Activated naive CD8-positive, alpha-beta T cell treated with anti-CD3 and anti-CD28 coated beads, Interleukin-2, amount 10 ng/mL, durations not matched to agents 7 days and 5 days (primary cell): ENCODE measurements around the gene SNX3. TPM values are rescaled to one million over a fixed set of nuclear protein-coding genes. Genes with fewer than 3 reads are reported as not detected.

Experiments
- ATAC-seq: fragments of 150-1000 bp; cut with Tn5 transposase; one replicate; pipeline ENCODE4 v1.10.0; 2021; ENCODE audit warnings: low read depth, moderate library complexity
- POLR2A ChIA-PET: fragments of 350-600 bp; sonication (Branson Sonifier 250); formaldehyde crosslinking; loops from one replicate; lab custom pipeline; 2021; ENCODE audit warnings: antibody characterized with exemption; lab: Charles Lee
- DNase-seq: peaks from one replicate; pipeline ENCODE4 v3.0.0; 2021
- H3K27ac Mint-ChIP-seq: one replicate; pipeline ENCODE4 v1.8.0; 2022; ENCODE audit warnings: mild to moderate bottlenecking, mixed read lengths
- H3K27me3 Mint-ChIP-seq: one replicate; pipeline ENCODE4 v1.8.0; 2022; ENCODE audit warnings: mild to moderate bottlenecking, moderate library complexity, mixed read lengths
- H3K36me3 Mint-ChIP-seq: one replicate; pipeline ENCODE4 v1.8.0; 2021; ENCODE audit warnings: mild to moderate bottlenecking, mixed read lengths
- H3K4me1 Mint-ChIP-seq: one replicate; pipeline ENCODE4 v1.8.0; 2021; ENCODE audit warnings: mixed read lengths
- H3K4me3 Mint-ChIP-seq: one replicate; pipeline ENCODE4 v1.8.0; 2022; ENCODE audit warnings: mild to moderate bottlenecking, moderate library complexity, mixed read lengths
- H3K9me3 Mint-ChIP-seq: one replicate; pipeline ENCODE4 v1.8.0; 2021; ENCODE audit warnings: mixed read lengths
- total RNA-seq, 2 experiments: library from RNA; stranded (reverse); gene quantifications; one replicate each; pipeline ENCODE4 v1.2.3, GENCODE V29; 2021

Gene SNX3
- total RNA-seq, 2 experiments from 2014 or later = 85.0 to 92.5 TPM

DNA sequence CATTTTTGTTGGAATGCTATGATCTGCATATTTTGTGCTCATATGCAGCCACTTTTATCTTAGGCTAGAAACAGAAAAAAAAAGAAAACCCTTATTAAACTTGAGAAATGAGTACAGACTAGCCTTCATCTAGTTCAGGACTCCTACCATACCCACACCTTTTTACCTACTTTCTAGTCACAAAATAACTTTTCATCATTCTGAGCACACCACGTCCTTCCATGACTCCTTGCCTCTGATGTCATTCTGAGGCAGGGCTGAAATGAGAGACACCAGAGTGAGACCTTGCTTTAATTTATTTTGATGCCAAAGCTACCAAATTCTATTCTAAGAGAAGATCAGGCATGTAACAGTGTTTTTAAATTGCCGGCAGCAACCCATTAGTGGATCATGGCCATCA is 38.8 kb downstream of the SNX3 start:
- Mint-ChIP-seq H3K4me1 (peaks cover 15% of the 10 kb centered on the region), H3K36me3 (peaks cover 18% of the 10 kb centered on the region), H3K9me3 (no peaks in the 10 kb centered on the region), H3K27me3 (no peaks in the 10 kb centered on the region), H3K4me3 (no peak overlapping the region), H3K27ac (peak overlapping the region; percentile 66)
- POLR2A ChIA-PET = no interaction called here
- DNase-seq (no peak), ATAC-seq (no peak)

DNA sequence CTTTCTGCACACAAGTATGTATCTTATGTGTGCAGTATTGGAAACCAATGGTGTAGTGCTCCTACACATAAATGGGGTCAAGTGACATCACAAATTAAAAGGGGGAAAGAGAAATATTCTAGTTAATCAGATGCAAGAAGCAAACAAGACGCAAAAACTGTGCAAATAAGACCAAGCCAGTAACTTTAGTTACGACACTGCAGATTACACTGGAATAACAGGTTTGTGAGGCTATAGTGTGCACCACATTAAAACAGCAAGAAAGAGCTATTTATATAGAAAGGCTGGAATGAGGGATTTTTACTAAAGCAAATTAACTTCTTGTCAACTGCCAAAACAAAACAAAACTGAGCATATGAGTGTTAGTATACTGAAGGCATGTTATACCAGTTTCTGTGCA is 49.2 kb downstream of the SNX3 start:
- DNase-seq = no peak
- Mint-ChIP-seq H3K36me3 (peaks cover 25% of the 10 kb centered on the region), H3K4me1 (peaks cover 8% of the 10 kb centered on the region), H3K4me3 (no peak overlapping the region), H3K27me3 (no peaks in the 10 kb centered on the region), H3K9me3 (no peaks in the 10 kb centered on the region), H3K27ac (no peak overlapping the region)
- ATAC-seq = no peak
- POLR2A ChIA-PET = no interaction called here

DNA sequence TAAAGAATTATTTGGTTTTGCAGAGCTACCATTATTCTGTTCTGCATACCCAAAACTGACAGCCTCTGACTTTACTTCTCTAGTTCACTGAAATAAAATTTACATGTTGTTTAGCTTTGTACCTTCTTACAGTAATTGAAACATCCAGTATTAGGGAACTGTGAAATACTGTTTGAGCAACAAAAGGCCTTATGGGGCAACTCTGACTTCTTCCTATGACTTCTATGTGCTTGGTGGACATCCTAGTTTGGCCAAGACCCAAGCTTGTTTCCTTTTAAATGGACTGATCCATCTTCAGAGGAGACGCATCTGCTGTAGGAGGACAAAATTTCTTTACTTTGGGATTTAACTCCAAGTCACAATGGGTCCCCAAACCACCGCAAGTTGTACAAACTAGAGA is 50.3 kb downstream of the SNX3 start:
- POLR2A ChIA-PET = no interaction called here
- no peak for DNase-seq
- Mint-ChIP-seq H3K4me3 (no peak overlapping the region), H3K9me3 (no peaks in the 10 kb centered on the region), H3K27me3 (no peaks in the 10 kb centered on the region), H3K4me1 (peaks cover 8% of the 10 kb centered on the region), H3K27ac (no peak overlapping the region), H3K36me3 (peaks cover 27% of the 10 kb centered on the region)
- ATAC-seq = no peak

DNA sequence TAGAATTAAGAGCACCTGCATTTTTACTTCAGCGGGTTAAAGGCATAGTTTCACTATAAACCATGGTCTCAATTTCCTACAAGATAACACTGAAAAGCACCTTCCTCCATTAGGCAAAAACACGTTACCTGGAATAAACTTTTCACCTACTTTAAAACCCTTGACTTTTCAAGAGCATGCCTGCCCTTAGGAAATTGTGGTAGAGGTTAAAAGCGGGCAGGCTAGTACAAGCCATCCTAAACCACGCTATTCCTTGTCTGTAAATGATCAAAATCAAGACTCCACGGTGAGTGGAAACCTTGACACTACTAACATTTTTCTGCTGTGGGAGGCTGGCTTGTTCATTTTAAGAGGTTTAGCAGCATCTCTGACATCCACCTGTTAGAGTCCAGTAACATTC is 51.1 kb downstream of the SNX3 start:
- no peaks in the 10 kb centered on the region for H3K9me3 Mint-ChIP-seq
- H3K4me3 Mint-ChIP-seq = no peak overlapping the region
- peaks cover 27% of the 10 kb centered on the region for H3K36me3 Mint-ChIP-seq
- ATAC-seq = no peak
- H3K27me3 Mint-ChIP-seq = no peaks in the 10 kb centered on the region
- DNase-seq = no peak
- H3K27ac Mint-ChIP-seq = no peak overlapping the region
- peaks cover 8% of the 10 kb centered on the region for H3K4me1 Mint-ChIP-seq
- POLR2A ChIA-PET = no interaction called here

DNA sequence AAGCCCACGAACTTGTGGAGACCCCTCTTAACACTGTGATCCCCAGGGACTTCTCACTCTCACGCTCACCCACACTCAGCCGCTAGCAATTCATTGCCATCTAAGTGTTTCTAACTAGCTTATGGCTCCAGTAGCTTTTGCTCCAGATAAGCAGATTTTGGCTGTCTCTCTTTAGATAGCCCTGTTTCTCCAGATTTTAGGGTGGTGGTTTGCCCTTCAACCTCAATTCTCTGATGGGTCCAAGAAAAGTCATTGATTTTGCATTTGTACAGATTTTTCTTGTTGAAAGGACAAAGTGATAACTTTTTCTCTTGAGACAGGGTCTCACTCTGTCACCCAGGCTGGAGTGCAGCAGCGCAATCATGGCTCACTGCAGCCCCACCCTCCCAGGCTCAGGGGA is 53.8 kb downstream of the SNX3 start:
- no peaks in the 10 kb centered on the region for H3K9me3 Mint-ChIP-seq
- H3K36me3 Mint-ChIP-seq = peaks cover 23% of the 10 kb centered on the region
- no peak overlapping the region for H3K27ac Mint-ChIP-seq

DNA sequence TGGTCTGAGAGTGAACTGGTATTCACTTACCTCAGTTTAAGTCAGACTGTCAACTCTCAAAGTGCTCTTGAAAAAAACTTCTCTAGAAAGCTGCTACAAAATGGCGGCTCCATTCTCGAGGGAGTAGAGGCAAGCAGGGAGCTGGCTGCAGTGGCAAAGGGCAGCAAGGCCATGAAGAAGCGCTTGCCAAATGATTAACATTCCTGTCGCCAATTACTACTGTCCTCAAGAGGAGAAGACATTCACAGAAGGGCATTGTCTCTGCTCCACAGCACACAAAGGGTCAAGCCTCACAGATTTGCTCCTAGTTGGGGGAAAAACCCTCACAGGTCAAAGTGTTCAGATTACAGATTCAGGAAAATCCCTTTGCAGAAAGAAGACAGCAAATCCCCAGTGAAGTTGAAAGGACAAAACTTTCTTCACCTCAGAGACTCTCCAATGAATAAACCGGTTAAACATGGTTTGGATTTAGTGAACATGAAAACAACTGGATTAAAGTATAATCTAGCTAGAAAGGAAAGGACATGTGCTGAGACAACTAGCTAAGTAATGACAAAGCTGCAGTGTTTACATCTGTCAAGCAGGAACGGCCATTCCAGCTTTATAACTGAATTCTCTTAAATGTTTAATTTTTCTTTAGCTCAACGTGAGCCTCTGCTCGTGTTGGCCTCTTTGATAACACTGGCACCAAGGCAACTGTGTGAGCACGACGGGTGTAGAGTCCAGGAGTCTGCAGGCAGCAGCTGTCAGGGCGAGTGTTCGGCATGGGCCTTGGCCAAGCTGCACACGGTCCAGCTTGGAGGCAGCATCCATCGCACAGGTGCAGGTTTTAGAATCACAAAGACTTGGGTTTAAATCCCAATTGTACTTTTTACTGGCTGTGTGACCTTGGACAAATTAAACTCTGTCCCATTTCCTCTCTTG is 57.4 kb downstream of the SNX3 start:
- ATAC-seq (no peak), DNase-seq (no peak)
- Mint-ChIP-seq H3K27me3 (no peaks in the 10 kb centered on the region), H3K9me3 (no peaks in the 10 kb centered on the region), H3K27ac (no peak overlapping the region), H3K4me3 (no peak overlapping the region), H3K4me1 (no peaks in the 10 kb centered on the region), H3K36me3 (peaks cover 16% of the 10 kb centered on the region)
- POLR2A ChIA-PET = no interaction called here

More for the DNA sequence above, 53.8 kb downstream of the SNX3 start:
- H3K27me3 Mint-ChIP-seq = no peaks in the 10 kb centered on the region
- H3K4me1 Mint-ChIP-seq = peaks cover 7% of the 10 kb centered on the region
- no peak overlapping the region for H3K4me3 Mint-ChIP-seq
- DNase-seq (no peak), ATAC-seq (no peak)
- POLR2A ChIA-PET = no interaction called here

DNA sequence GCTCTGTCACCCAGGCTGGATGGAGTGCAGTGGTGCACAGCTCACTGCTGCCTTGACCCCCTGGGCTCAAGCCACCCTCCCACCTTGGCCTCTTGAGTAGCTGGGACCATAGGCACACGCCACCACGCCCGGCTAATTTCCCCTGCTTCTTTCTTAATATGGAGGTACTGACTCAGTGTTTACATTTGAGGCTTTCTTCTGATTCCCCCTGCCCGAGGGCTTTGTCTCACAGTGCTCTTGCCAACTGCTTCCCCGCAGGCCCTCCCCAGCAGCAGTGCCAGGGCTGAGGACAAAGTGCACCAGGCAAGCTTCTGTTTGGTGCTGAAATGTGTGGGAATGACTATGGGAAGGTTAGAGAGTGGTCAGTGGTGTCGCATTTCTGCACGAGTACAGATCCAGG is 60.2 kb downstream of the SNX3 start:
- ATAC-seq (no peak), DNase-seq (no peak)
- Mint-ChIP-seq H3K36me3 (peaks cover 6% of the 10 kb centered on the region), H3K27ac (no peak overlapping the region), H3K4me1 (peaks cover 3% of the 10 kb centered on the region), H3K9me3 (no peaks in the 10 kb centered on the region), H3K27me3 (no peaks in the 10 kb centered on the region), H3K4me3 (no peak overlapping the region)
- POLR2A ChIA-PET = no interaction called here

DNA sequence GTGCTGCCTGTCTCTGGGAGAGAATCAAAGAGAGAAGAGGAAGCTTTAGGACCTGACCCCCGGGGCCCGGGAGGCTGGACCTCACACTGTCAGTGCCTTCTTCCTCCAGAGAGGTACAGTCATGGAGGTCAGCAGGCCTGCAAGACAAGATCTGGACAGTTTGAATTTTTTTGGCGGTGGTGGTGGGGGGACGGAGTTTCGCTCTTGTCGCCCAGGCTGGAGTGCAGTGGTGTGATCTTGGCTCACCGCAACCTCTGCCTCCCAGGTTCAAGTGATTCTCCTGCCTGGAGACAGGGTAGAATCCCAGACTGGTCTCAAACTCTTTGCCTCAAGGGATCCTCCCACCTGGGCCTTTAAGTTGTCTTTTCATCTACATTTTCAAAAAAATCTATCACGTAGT is 60.7 kb downstream of the SNX3 start:
- POLR2A ChIA-PET = no interaction called here
- DNase-seq (no peak), ATAC-seq (no peak)
- Mint-ChIP-seq H3K9me3 (no peaks in the 10 kb centered on the region), H3K4me1 (peaks cover 3% of the 10 kb centered on the region), H3K27ac (no peak overlapping the region), H3K36me3 (peaks cover 6% of the 10 kb centered on the region), H3K27me3 (no peaks in the 10 kb centered on the region), H3K4me3 (no peak overlapping the region)

DNA sequence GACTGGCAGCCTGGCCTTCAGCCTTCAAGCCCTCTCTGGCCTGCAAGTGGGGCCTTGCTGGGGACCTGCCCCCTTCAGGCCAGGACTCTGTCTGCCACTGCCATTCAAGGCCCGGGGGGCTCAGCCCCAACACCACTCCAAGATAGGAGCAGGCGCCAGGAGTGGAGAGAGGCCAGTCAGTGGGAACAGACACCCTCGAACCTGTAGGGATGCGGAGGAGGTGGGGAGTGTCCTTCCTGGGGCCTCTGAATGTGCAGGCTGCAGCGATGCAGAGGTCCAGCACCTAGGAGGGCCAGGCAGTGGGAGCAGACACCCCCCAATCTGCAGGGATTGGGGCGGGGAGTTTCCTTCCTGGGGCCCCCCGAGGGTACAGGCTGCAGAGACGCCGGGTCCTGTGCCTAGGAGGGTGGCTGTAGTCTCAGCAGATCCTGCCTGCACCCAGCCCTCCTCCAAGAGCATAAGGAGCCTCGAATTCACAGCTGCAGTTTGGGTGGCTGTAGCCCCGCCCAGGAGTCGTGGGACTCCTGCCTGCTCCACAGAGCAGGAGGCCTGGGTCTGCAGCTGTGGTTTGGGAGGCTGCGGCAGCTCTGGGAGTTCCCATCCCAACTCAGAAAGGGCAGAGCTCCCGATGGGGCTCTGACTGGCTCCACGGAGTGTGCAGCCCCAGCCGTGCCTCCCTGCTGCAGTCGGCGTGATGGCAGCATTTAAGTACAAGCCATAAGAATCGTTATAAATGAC is 61.9 kb downstream of the SNX3 start:
- H3K27ac Mint-ChIP-seq = no peak overlapping the region
- POLR2A ChIA-PET = no interaction called here

DNA sequence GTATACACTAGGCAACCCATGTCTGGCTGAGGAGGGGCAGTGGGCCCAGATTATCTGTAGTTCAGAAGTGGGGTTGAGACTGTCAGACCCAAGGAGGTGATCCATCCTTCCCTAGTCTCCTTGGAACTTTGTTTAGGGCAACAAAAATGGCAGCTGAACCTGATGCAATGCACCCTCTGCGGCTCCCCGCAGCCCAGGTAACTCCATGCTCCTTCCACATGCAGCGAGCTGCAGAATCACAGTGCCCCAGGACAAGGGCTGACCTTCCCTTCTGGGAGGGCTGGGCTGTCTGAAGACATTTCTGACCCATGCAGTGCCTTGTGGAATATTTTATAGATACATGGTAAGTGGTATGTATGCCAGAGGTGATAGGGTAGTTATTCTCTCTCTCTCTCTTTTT is 65.6 kb downstream of the SNX3 start:
- H3K36me3 Mint-ChIP-seq = peaks cover 5% of the 10 kb centered on the region
- no peak overlapping the region for H3K27ac Mint-ChIP-seq
- peaks cover 23% of the 10 kb centered on the region for H3K27me3 Mint-ChIP-seq
- no peak for DNase-seq
- no peaks in the 10 kb centered on the region for H3K9me3 Mint-ChIP-seq
- no peak for ATAC-seq
- POLR2A ChIA-PET = no interaction called here
- no peak overlapping the region for H3K4me3 Mint-ChIP-seq
- H3K4me1 Mint-ChIP-seq = peaks cover 3% of the 10 kb centered on the region

More for the DNA sequence above, 61.9 kb downstream of the SNX3 start:
- Mint-ChIP-seq H3K4me3 (no peak overlapping the region), H3K36me3 (peaks cover 6% of the 10 kb centered on the region), H3K27me3 (peaks cover 6% of the 10 kb centered on the region), H3K4me1 (peaks cover 3% of the 10 kb centered on the region), H3K9me3 (no peaks in the 10 kb centered on the region)
- no peak for DNase-seq
- no peak for ATAC-seq

DNA sequence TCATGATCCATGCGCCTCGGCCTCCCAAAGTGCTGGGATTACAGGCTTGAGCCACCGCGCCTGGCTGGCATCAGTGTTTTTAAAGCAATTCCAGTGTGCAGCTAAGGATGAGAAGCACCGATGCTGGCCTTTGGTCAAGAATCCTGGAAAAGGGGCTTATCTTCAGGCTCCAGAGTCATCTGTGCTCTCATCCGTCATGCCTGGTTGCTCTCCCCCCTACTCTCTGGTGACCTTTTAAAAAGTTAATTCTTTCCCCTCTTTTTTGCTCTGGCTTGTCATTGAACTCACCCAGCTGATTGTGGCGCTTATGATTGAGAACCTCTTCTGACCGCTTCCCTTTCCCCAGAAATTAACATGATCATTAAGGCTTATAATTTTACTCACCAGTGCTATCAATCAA is 66.3 kb downstream of the SNX3 start:
- Mint-ChIP-seq H3K27me3 (peaks cover 23% of the 10 kb centered on the region), H3K27ac (no peak overlapping the region), H3K4me1 (peaks cover 3% of the 10 kb centered on the region), H3K36me3 (no peaks in the 10 kb centered on the region), H3K4me3 (no peak overlapping the region), H3K9me3 (no peaks in the 10 kb centered on the region)
- POLR2A ChIA-PET = no interaction called here
- ATAC-seq (no peak), DNase-seq (no peak)

DNA sequence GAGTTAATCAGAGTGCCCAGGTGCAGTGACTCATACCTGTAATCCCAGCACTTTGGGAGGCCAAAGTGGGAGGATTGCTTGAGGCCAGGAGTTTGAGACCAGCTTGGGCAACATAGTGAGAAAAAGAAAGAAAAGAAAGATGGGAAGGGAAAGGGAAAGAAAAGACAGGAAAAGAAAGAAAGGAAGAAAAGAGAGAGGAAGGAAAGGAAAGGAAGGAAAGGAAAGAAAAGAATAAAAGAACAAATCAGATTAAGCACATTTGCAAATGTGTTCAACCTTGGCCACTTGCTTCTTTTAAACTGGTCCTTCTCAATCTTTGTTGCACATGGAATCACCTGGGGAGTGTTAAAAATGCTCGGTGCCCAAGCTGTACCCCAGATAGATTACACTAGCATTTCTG is 67.0 kb downstream of the SNX3 start:
- no peak overlapping the region for H3K27ac Mint-ChIP-seq
- H3K27me3 Mint-ChIP-seq = peaks cover 27% of the 10 kb centered on the region
- POLR2A ChIA-PET = no interaction called here
- no peak for ATAC-seq
- H3K4me3 Mint-ChIP-seq = no peak overlapping the region
- H3K36me3 Mint-ChIP-seq = no peaks in the 10 kb centered on the region
- DNase-seq = no peak
- no peaks in the 10 kb centered on the region for H3K9me3 Mint-ChIP-seq
- H3K4me1 Mint-ChIP-seq = peaks cover 3% of the 10 kb centered on the region

DNA sequence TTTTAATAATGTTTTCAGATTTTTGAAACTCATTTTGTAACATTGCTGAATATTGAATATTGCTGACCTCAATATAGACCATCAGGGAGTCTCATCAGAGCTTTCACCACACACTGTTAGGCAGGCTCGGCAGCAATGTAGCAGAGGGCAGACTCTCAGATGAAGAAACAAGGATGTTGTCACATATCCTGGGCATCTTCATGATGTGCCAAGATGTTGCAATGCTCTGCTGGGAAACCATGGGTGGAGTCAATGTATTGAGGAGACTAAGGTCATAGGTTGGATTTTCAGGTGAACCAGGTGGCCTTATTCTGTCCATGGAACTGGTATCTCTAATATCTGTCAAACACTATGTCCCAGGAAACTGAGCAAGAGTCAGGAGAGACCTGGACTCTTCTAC is 67.7 kb downstream of the SNX3 start:
- POLR2A ChIA-PET = no interaction called here
- Mint-ChIP-seq H3K36me3 (no peaks in the 10 kb centered on the region), H3K9me3 (no peaks in the 10 kb centered on the region), H3K4me3 (no peak overlapping the region), H3K27ac (no peak overlapping the region), H3K4me1 (peaks cover 3% of the 10 kb centered on the region), H3K27me3 (peaks cover 30% of the 10 kb centered on the region)
- ATAC-seq (no peak), DNase-seq (no peak)

DNA sequence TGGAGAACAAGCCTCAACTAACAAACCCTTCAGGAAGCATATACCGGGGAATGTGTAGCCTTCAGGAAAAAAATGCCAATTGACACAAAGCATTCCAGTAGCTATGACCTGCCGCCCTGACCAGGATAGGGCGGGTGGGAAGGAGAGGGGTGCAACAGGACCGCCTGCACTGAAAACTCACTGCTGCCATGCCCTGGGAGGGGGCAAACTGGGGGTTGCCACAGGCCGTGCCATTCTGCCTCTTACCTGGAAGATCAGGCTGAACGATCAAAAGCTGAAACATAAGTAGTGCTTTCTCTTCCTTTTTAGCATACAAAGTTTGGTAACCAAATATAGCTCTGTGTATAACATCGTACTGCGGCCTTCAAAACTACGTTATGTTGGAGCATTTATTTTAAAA is 73.3 kb downstream of the SNX3 start:
- Mint-ChIP-seq H3K9me3 (no peaks in the 10 kb centered on the region), H3K4me3 (no peak overlapping the region), H3K27ac (no peak overlapping the region), H3K27me3 (peaks cover 40% of the 10 kb centered on the region), H3K4me1 (no peaks in the 10 kb centered on the region), H3K36me3 (no peaks in the 10 kb centered on the region)
- ATAC-seq (no peak), DNase-seq (no peak)
- POLR2A ChIA-PET = no interaction called here
